AG09319 (cell line): ENCODE data around the gene SNX20.
A peak's percentile ranks its signal among the peaks of the same experiment; 100 is the strongest.

Experiments
- DNase-seq: peaks from one replicate; pipeline ENCODE4 v3.0.0-alpha.2; 2010; ENCODE audit warnings: low read depth; ENCODE audit errors: extremely low read depth
- CTCF ChIP-seq: IDR thresholded peaks from 2 replicates; pipeline ENCODE4 v1.5.1; 2011; ENCODE audit warnings: low read depth, mild to moderate bottlenecking, inconsistent platforms, low read length, moderate library complexity

Gene SNX20

GRCh38 chr16:50665128-50665878, 15.8 kb downstream of the SNX20 start:
- peak; percentile 86 for TF ChIP-seq CTCF
- DNase-seq, result peak; percentile 5

- DNase-seq, result no peak
- no peak for TF ChIP-seq CTCF
These were observed 16.8 kb downstream of the SNX20 start for GRCh38 chr16:50664270-50664669.

GRCh38 chr16:50662306-50662940, 18.7 kb downstream of the SNX20 start:
- TF ChIP-seq CTCF, result no peak
- DNase-seq, result no peak

GRCh38 chr16:50659806-50660205, 21.3 kb downstream of the SNX20 start:
- no peak for TF ChIP-seq CTCF

GRCh38 chr16:50657241-50657640, 23.9 kb downstream of the SNX20 start:
- DNase-seq, result no peak

More at GRCh38 chr16:50659806-50660205, 21.3 kb downstream of the SNX20 start:
- no peak for DNase-seq

GRCh38 chr16:50655558-50656055, 25.5 kb downstream of the SNX20 start:
- no peak for TF ChIP-seq CTCF
- DNase-seq, result no peak

More at GRCh38 chr16:50657241-50657640, 23.9 kb downstream of the SNX20 start:
- TF ChIP-seq CTCF, result no peak
